Mammary epithelial cell (primary cell): ENCODE measurements around the gene BLVRA.

Experiments used
- EZH2 ChIP-seq: IDR thresholded peaks from 2 replicates; pipeline ENCODE4 v1.6.1; 2012; ENCODE audit warnings: low read length, inconsistent platforms, borderline replicate concordance
- TF ChIP-seq, protein P1 (sequence below), 2 donors: IDR thresholded peaks in 1 of 2; conservative IDR thresholded peaks in 1 of 2; 2 replicates each; pipeline ENCODE4 v1.5.1; 2011 to 2012; ENCODE audit warnings: inconsistent platforms in 2 of 2, low read length in 2 of 2, mild to moderate bottlenecking in 2 of 2, control low read depth in 1 of 2, low read depth in 1 of 2; ENCODE audit not compliant: insufficient read depth in 1 of 2; ENCODE audit errors: extremely low read depth in 1 of 2

DNA sequence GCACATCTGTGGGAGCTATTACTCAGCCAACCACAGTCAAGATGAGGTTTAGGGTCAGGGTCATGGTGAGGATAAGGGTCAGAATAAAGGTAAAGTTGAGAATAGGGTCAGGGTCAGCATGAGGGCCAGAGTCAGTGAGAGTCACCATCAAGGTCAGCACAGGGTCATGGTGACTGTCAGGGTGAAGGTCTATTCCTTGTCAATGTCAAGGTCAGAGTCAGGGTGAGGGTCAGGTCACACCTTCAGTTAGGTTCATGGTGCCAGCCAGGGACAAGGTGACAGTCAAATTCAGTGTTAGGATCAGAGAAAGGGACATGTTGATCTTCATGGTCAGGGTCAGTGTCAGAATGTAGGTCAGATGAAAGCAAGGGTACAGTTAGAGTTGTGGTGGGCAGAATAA lies 96.7 kb downstream of the BLVRA start:
- TF ChIP-seq, protein P1, sequence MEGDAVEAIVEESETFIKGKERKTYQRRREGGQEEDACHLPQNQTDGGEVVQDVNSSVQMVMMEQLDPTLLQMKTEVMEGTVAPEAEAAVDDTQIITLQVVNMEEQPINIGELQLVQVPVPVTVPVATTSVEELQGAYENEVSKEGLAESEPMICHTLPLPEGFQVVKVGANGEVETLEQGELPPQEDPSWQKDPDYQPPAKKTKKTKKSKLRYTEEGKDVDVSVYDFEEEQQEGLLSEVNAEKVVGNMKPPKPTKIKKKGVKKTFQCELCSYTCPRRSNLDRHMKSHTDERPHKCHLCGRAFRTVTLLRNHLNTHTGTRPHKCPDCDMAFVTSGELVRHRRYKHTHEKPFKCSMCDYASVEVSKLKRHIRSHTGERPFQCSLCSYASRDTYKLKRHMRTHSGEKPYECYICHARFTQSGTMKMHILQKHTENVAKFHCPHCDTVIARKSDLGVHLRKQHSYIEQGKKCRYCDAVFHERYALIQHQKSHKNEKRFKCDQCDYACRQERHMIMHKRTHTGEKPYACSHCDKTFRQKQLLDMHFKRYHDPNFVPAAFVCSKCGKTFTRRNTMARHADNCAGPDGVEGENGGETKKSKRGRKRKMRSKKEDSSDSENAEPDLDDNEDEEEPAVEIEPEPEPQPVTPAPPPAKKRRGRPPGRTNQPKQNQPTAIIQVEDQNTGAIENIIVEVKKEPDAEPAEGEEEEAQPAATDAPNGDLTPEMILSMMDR (conservative IDR thresholded peaks at IDR 0.05 in 1 of 2, IDR thresholded peaks at IDR 0.05 in 1 of 2; ENCODE audit: extremely low read depth in 1 of 2, insufficient read depth in 1 of 2, low read depth in 1 of 2, low read length in 2 of 2) = no peak
- TF ChIP-seq EZH2 = no peak
